Measurements from ENCODE around the gene TMEM17. TPM values are rescaled to one million over a fixed set of nuclear protein-coding genes. Genes with fewer than 3 reads are reported as not detected.

TMEM17 gene
- total and polyA plus RNA-seq, 2 experiments from 2014 or later, result 0.94 to 1.7 TPM

DNA sequence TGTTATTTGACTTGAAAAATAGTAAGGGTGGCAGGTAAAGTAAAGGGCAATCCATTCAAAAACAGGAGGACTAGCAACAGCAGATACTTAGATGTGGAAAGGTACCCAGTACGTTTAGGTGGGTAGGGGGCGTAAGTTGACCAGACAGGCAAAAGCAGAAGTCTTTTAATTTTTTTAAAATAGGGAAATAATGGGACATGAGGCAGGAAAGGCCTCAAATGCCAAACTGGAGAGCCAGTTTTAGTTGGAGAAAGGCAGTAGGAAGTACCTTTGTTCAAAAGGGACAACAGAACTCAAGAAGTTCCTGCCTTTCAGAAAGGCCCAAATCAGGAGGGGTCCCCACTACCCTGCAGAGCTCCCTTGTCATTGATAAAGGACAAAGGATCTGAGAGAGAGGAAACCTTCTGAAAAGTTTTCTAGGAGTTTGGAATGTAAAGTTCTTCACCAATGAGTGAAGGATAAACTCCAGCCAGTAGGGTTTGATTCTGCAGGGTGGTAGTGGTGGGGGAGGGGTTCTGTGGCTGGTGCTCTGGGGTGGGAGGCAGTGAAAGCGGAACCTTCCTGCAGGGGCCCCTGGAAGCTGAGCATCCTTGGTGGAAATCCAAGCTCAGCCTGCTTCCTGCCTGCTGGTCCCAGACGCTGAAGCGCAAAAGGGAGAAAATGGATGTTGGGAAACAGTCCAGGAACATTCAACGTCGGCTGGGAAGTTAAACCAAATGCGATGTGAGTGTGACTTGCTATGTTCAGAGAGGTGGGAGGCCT is 40.1 kb downstream of the TMEM17 start:
- no peak overlapping the region for H3K4me3 ChIP-seq
- peak overlapping the region; percentile 19; the same call in 1 of the 2 replicates for H3K4me2 ChIP-seq
- H3K27me3 ChIP-seq (ENCODE audit: insufficient read depth), result no peaks in the 10 kb centered on the region
- H3K4me1 Mint-ChIP-seq, result peaks cover 47% of the 10 kb centered on the region
- H3K9me3 Mint-ChIP-seq, result peaks cover 7% of the 10 kb centered on the region; the same call in 1 of the 3 replicates
- H3K27ac ChIP-seq (ENCODE audit: low read depth), result peak overlapping the region; percentile 90
- TF ChIP-seq CREB1 (CRISPR knock-in tag; IDR thresholded peaks at IDR 0.05; ENCODE audit: low read depth) (0 out of 2 replicates have a peak, but pooled peaks have one; percentile 5), ZNF114 (CRISPR knock-in tag; IDR thresholded peaks at IDR 0.05) (no peak; the same call in 1 of the 2 replicates), POLR2AphosphoS5 (IDR thresholded peaks at IDR 0.05; ENCODE audit: low read depth) (no peak)
- TF ChIP-seq, protein P1, sequence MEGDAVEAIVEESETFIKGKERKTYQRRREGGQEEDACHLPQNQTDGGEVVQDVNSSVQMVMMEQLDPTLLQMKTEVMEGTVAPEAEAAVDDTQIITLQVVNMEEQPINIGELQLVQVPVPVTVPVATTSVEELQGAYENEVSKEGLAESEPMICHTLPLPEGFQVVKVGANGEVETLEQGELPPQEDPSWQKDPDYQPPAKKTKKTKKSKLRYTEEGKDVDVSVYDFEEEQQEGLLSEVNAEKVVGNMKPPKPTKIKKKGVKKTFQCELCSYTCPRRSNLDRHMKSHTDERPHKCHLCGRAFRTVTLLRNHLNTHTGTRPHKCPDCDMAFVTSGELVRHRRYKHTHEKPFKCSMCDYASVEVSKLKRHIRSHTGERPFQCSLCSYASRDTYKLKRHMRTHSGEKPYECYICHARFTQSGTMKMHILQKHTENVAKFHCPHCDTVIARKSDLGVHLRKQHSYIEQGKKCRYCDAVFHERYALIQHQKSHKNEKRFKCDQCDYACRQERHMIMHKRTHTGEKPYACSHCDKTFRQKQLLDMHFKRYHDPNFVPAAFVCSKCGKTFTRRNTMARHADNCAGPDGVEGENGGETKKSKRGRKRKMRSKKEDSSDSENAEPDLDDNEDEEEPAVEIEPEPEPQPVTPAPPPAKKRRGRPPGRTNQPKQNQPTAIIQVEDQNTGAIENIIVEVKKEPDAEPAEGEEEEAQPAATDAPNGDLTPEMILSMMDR (conservative IDR thresholded peaks at IDR 0.05; ENCODE audit: low read depth in 2 of 2), result peak; percentile 44 to 60
- TF ChIP-seq, protein P2, sequence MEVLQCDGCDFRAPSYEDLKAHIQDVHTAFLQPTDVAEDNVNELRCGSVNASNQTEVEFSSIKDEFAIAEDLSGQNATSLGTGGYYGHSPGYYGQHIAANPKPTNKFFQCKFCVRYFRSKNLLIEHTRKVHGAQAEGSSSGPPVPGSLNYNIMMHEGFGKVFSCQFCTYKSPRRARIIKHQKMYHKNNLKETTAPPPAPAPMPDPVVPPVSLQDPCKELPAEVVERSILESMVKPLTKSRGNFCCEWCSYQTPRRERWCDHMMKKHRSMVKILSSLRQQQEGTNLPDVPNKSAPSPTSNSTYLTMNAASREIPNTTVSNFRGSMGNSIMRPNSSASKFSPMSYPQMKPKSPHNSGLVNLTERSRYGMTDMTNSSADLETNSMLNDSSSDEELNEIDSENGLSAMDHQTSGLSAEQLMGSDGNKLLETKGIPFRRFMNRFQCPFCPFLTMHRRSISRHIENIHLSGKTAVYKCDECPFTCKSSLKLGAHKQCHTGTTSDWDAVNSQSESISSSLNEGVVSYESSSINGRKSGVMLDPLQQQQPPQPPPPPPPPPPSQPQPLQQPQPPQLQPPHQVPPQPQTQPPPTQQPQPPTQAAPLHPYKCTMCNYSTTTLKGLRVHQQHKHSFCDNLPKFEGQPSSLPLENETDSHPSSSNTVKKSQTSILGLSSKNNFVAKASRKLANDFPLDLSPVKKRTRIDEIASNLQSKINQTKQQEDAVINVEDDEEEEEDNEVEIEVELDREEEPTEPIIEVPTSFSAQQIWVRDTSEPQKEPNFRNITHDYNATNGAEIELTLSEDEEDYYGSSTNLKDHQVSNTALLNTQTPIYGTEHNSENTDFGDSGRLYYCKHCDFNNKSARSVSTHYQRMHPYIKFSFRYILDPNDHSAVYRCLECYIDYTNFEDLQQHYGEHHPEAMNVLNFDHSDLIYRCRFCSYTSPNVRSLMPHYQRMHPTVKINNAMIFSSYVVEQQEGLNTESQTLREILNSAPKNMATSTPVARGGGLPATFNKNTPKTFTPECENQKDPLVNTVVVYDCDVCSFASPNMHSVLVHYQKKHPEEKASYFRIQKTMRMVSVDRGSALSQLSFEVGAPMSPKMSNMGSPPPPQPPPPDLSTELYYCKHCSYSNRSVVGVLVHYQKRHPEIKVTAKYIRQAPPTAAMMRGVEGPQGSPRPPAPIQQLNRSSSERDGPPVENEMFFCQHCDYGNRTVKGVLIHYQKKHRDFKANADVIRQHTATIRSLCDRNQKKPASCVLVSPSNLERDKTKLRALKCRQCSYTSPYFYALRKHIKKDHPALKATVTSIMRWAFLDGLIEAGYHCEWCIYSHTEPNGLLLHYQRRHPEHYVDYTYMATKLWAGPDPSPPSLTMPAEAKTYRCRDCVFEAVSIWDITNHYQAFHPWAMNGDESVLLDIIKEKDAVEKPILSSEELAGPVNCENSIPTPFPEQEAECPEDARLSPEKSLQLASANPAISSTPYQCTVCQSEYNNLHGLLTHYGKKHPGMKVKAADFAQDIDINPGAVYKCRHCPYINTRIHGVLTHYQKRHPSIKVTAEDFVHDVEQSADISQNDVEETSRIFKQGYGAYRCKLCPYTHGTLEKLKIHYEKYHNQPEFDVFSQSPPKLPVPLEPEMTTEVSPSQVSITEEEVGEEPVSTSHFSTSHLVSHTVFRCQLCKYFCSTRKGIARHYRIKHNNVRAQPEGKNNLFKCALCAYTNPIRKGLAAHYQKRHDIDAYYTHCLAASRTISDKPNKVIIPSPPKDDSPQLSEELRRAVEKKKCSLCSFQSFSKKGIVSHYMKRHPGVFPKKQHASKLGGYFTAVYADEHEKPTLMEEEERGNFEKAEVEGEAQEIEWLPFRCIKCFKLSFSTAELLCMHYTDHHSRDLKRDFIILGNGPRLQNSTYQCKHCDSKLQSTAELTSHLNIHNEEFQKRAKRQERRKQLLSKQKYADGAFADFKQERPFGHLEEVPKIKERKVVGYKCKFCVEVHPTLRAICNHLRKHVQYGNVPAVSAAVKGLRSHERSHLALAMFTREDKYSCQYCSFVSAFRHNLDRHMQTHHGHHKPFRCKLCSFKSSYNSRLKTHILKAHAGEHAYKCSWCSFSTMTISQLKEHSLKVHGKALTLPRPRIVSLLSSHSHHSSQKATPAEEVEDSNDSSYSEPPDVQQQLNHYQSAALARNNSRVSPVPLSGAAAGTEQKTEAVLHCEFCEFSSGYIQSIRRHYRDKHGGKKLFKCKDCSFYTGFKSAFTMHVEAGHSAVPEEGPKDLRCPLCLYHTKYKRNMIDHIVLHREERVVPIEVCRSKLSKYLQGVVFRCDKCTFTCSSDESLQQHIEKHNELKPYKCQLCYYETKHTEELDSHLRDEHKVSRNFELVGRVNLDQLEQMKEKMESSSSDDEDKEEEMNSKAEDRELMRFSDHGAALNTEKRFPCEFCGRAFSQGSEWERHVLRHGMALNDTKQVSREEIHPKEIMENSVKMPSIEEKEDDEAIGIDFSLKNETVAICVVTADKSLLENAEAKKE (CRISPR knock-in tag; IDR thresholded peaks at IDR 0.05), result peak; percentile 85
- peaks cover 10% of the 10 kb centered on the region; the same call in 1 of the 2 replicates for H3K9me2 ChIP-seq (ENCODE audit: insufficient read depth)
- H3F3A ChIP-seq (replicated peaks; ENCODE audit: low read depth), result peaks cover 3% of the 10 kb centered on the region
- DNase-seq (ENCODE audit: low spot score) (peak; percentile 80), ATAC-seq (peak; percentile 85)
- peak overlapping the region; percentile 33; the same call in 1 of the 3 replicates for H3K4me3 Mint-ChIP-seq
- H3K36me3 ChIP-seq (ENCODE audit: insufficient read depth), result no peaks in the 10 kb centered on the region
- 0 out of 3 replicates have a peak, but pooled peaks cover 6% of the 10 kb centered on the region for H3K36me3 Mint-ChIP-seq (ENCODE audit: low read depth)
- peak overlapping the region; percentile 95 for H3K27ac Mint-ChIP-seq
- peaks cover 15% of the 10 kb centered on the region for H3K27me3 Mint-ChIP-seq (ENCODE audit: insufficient read depth, low read depth, poor library complexity)
- no peak overlapping the region for H2AFZ ChIP-seq
- peaks cover 26% of the 10 kb centered on the region for H3K4me1 ChIP-seq (ENCODE audit: insufficient read depth)
- no peaks in the 10 kb centered on the region; the same call in 1 of the 2 replicates for H3K79me2 ChIP-seq (replicated peaks; ENCODE audit: insufficient read depth)
- H4K20me1 ChIP-seq (replicated peaks; ENCODE audit: insufficient read depth), result no peaks in the 10 kb centered on the region
